ENCODE measurements around the gene MIER3. TPM values are rescaled to one million over a fixed set of nuclear protein-coding genes. Genes with fewer than 3 reads are reported as not detected.
A peak's percentile ranks its signal among the peaks of the same experiment; 100 is the strongest.

MIER3 gene
- total RNA-seq, result 22.2 and 23.5 TPM in 2 replicates

GRCh38 chr5:56951946-56952691 is at the start of gene MIER3:
TSS of gene MIER3 (minus strand) at chr5:56952123. CDS start at chr5:56952102, 21 bp downstream.
- Mint-ChIP-seq H3K27me3 (peaks cover 7% of the 10 kb centered on the region), H3K4me1 (peaks cover 20% of the 10 kb centered on the region), H3K9me3 (no peaks in the 10 kb centered on the region), H3K27ac (peak within 1 kb of the TSS; percentile 80), H3K36me3 (ENCODE audit: low read depth) (peaks cover 5% of the 10 kb centered on the region), H3K4me3 (peak within 1 kb of the TSS; percentile 95)
- DNase-seq, result peak; percentile 75
- TF ChIP-seq CTCF (IDR thresholded peaks at IDR 0.05), result no peak
- POLR2A ChIA-PET, result no interaction called here
- CTCF ChIA-PET, result no interaction called here
- peak; percentile 96 for ATAC-seq (ENCODE audit: low read depth)
- intact Hi-C loops (cut with micrococcal nuclease), result loop anchor here (1.0 to 2.0 kb wide), 6 partner anchors 34 to 1507 kb away; partner anchors contain the start of gene SETD9

- CTCF ChIA-PET, result interaction anchor here (1.3 to 1.8 kb wide), 5 partner anchors 10 to 724 kb away, joined by 3 to 11 read pairs (median 5); no protein-coding TSS in a partner anchor
Observed at GRCh38 chr5:56995596-56995995, 43.7 kb upstream of the MIER3 start.

GRCh38 chr5:56993241-56993640 is 41.3 kb upstream of the MIER3 start:
- CTCF ChIA-PET, result no interaction called here
- Mint-ChIP-seq H3K9me3 (no peaks in the 10 kb centered on the region), H3K36me3 (ENCODE audit: low read depth) (no peaks in the 10 kb centered on the region), H3K27me3 (no peaks in the 10 kb centered on the region), H3K4me1 (no peaks in the 10 kb centered on the region), H3K27ac (no peak overlapping the region), H3K4me3 (no peak overlapping the region)
- DNase-seq (no peak), ATAC-seq (ENCODE audit: low read depth) (no peak)
- TF ChIP-seq CTCF (IDR thresholded peaks at IDR 0.05), result no peak
- POLR2A ChIA-PET, result no interaction called here
- intact Hi-C loops (cut with micrococcal nuclease), result no loop called here

More at GRCh38 chr5:56995596-56995995, 43.7 kb upstream of the MIER3 start:
- intact Hi-C loops (cut with micrococcal nuclease), result loop anchor here (5.0 kb wide), 1 partner anchor 88 kb away; the partner anchor contains the start of gene SETD9
- DNase-seq (no peak), ATAC-seq (ENCODE audit: low read depth) (no peak)
- H3K27me3 Mint-ChIP-seq, result no peaks in the 10 kb centered on the region
- H3K36me3 Mint-ChIP-seq (ENCODE audit: low read depth), result no peaks in the 10 kb centered on the region
- H3K27ac Mint-ChIP-seq, result no peak overlapping the region
- no peaks in the 10 kb centered on the region for H3K9me3 Mint-ChIP-seq
- POLR2A ChIA-PET, result interaction anchor here (0.6 kb wide), 2 partner anchors 178 to 1260 kb away, joined by 3 to 5 read pairs; no protein-coding TSS in a partner anchor
- H3K4me1 Mint-ChIP-seq, result no peaks in the 10 kb centered on the region
- TF ChIP-seq CTCF (IDR thresholded peaks at IDR 0.05), result no peak
- no peak overlapping the region for H3K4me3 Mint-ChIP-seq

- ChIA-PET POLR2A (no interaction called here), CTCF (no interaction called here)
- H3K36me3 Mint-ChIP-seq (ENCODE audit: low read depth), result no peaks in the 10 kb centered on the region
Observed at GRCh38 chr5:56989676-56990075, 37.8 kb upstream of the MIER3 start.

More at GRCh38 chr5:56989676-56990075, 37.8 kb upstream of the MIER3 start:
- no peaks in the 10 kb centered on the region for H3K27me3 Mint-ChIP-seq
- intact Hi-C loops (cut with micrococcal nuclease), result loop anchor here (5.0 kb wide), 1 partner anchor 43 kb away; no protein-coding TSS in a partner anchor
- no peak for TF ChIP-seq CTCF (IDR thresholded peaks at IDR 0.05)
- H3K4me3 Mint-ChIP-seq, result no peak overlapping the region
- H3K9me3 Mint-ChIP-seq, result no peaks in the 10 kb centered on the region
- H3K27ac Mint-ChIP-seq, result no peak overlapping the region
- no peak for ATAC-seq (ENCODE audit: low read depth)
- DNase-seq, result no peak
- H3K4me1 Mint-ChIP-seq, result peaks cover 15% of the 10 kb centered on the region

Data from activated B cell treated with CpG ODN at 0.5 μM for 24 hours (primary cell).